ENCODE data around the gene DDIT3.

- TF ChIP-seq CTCF (conservative IDR thresholded peaks at IDR 0.05; ENCODE audit: low read length) (no peak), EZH2phosphoT487 (IDR thresholded peaks at IDR 0.05; ENCODE audit: borderline replicate concordance, low read depth, low read length) (no peak)
Measured at GRCh38 chr12:57512665-57513064, 7.6 kb downstream of the DDIT3 start.
